ENCODE measurements around the gene VSIG4. TPM values are rescaled to one million over a fixed set of nuclear protein-coding genes. Genes with fewer than 3 reads are reported as not detected.

Gene VSIG4
- total and polyA plus RNA-seq, 3 experiments from 2014 or later: 0.64 to 2.5 (median 0.68) TPM

DNA sequence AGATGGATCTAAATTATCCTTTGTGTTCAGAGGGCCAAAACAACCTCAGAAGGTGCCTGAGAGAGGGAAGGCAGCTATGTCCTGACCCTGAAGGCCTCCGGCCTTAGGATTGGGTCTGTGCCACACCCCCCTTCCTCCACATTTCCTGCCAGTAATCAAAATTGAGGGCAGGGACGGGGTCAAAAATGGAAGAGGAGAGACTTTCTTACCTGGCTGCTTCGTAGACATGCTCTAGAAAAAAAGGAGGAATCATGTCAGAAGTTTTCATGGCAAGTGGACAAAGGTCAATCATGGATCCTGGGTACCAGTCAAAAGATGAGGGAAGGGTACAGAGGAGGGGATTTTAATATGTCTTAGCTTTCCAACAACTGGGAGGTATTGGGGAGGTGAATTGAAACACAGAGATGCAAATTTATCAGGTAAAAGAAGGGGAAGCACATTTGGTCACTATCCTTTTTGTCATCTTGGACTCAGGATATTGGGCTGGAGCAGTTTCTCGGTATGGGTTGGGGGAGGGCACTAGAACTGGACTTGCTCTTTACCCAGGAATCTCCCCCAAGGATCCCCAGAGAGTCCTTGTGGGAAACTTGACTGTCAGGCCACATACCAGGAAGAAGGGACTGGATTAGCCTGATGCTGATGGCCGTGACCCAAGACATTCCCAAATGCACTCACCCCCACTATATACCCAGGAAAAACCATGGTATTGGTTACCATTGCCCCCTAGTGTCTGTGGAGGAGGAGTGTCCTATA is 17.1 kb downstream of the VSIG4 start:
- peaks cover 40% of the 10 kb centered on the region for H3K4me1 ChIP-seq (ENCODE audit: insufficient read depth, low read length)

DNA sequence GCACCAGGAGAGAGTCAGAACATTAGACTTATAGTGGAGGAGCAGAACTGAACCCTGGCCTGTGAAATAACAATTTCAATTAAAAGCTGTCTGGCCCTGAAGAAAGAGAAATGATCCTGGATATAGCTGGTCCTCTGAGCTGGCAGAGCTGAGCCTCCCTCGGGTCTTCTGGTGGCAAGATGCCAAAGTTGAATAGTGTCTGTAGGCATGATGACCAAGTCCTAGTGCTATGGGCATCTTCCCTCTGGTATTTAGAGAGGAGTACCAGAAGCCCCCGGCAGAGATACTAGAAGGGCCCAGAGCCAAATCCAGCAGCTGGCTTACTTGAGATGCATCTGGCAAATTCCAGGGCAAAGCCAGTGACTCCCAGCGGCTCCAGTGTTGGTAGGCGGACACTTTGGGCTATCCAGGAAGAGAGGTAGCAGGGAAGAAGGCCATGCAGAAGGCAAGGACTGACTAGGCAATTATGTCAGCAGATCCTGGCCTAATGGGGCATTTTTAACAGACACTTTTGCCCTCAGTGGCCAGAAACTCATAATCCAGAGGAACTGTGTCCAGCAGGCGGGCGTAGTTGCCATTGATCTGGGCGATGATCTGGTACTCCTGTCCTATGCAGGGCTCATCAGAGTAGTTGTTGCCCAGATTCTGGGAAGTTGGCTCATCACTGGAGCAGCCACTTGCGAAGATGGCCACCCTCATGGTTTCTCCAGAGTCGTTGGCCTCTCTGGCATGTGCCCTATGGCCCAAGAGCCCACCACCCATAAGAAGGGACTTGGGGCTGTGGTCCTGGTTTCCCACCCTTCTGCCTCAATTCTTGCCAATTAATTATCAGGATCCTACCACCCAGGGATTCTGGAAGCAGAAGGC is 17.9 kb downstream of the VSIG4 start:
- CTCF ChIA-PET: no interaction called here
- H3K27ac ChIP-seq (ENCODE audit: low read depth, low read length): no peak overlapping the region

More for the DNA sequence above, 17.1 kb downstream of the VSIG4 start:
- Histone ChIP-seq H3K27me3 (ENCODE audit: insufficient read depth, low read length, poor library complexity, severe bottlenecking) (no peaks in the 10 kb centered on the region), H3K27ac (ENCODE audit: low read depth, low read length) (no peak overlapping the region), H3K36me3 (ENCODE audit: insufficient read depth, low read length) (no peaks in the 10 kb centered on the region), H3K9me3 (ENCODE audit: low read length) (no peaks in the 10 kb centered on the region), H3K4me3 (ENCODE audit: low read length) (no peak overlapping the region)
- Mint-ChIP-seq H3K4me1 (peaks cover 23 to 40% (median 34%) of the 10 kb centered on the region in 3 donors), H3K27ac (no peak overlapping the region), H3K27me3 (peaks cover 0 to 1% of the 10 kb centered on the region in 2 donors), H3K9me3 (no peaks in the 10 kb centered on the region), H3K36me3 (peaks cover 0 to 2% (median 0%) of the 10 kb centered on the region in 3 donors), H3K4me3 (peak overlapping the region in 1 of 7 donors; percentile 3)
- DNase-seq: no peak
- POLR2A ChIA-PET: no interaction called here
- CTCF ChIA-PET: no interaction called here

DNA sequence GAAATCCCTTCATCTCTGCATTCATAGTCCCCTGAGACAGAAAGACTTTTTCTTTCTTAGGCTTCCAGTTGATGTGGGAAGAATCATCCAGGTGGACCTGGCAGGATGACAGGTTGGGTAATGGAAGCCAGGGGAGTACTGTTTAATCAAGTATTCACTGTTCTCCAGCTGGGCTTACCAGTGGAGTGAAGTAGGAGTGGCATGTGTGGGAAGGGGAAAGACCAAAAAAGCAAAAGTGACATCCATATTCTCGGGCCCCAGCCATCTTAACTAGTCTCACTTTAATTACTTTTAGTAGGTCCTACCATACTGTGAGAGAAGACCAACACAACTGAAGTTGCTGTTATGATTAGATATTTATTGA is 18.5 kb downstream of the VSIG4 start:
- ChIA-PET POLR2A (no interaction called here), CTCF (no interaction called here)
- Mint-ChIP-seq H3K27ac (no peak overlapping the region), H3K4me1 (peaks cover 34 to 54% (median 47%) of the 10 kb centered on the region in 3 donors), H3K36me3 (peaks cover 0 to 2% (median 0%) of the 10 kb centered on the region in 3 donors), H3K4me3 (no peak overlapping the region), H3K9me3 (no peaks in the 10 kb centered on the region), H3K27me3 (peaks cover 0 to 3% of the 10 kb centered on the region in 2 donors)
- Histone ChIP-seq H3K4me1 (ENCODE audit: insufficient read depth, low read length) (peaks cover 54% of the 10 kb centered on the region), H3K27ac (ENCODE audit: low read depth, low read length) (no peak overlapping the region), H3K4me3 (ENCODE audit: low read length) (no peak overlapping the region), H3K36me3 (ENCODE audit: insufficient read depth, low read length) (no peaks in the 10 kb centered on the region), H3K27me3 (ENCODE audit: insufficient read depth, low read length, poor library complexity, severe bottlenecking) (no peaks in the 10 kb centered on the region), H3K9me3 (ENCODE audit: low read length) (no peaks in the 10 kb centered on the region)
- no peak for DNase-seq

More for the DNA sequence above, 17.9 kb downstream of the VSIG4 start:
- no peaks in the 10 kb centered on the region for H3K9me3 ChIP-seq (ENCODE audit: low read length)
- no peak overlapping the region for H3K27ac Mint-ChIP-seq
- H3K4me1 ChIP-seq (ENCODE audit: insufficient read depth, low read length): peaks cover 49% of the 10 kb centered on the region
- H3K9me3 Mint-ChIP-seq: no peaks in the 10 kb centered on the region
- POLR2A ChIA-PET: no interaction called here
- H3K27me3 ChIP-seq (ENCODE audit: insufficient read depth, low read length, poor library complexity, severe bottlenecking): no peaks in the 10 kb centered on the region
- no peak overlapping the region for H3K4me3 ChIP-seq (ENCODE audit: low read length)
- no peak for DNase-seq
- H3K36me3 Mint-ChIP-seq: peaks cover 0 to 2% (median 0%) of the 10 kb centered on the region in 3 donors
- H3K27me3 Mint-ChIP-seq: peaks cover 0 to 3% of the 10 kb centered on the region in 2 donors
- H3K36me3 ChIP-seq (ENCODE audit: insufficient read depth, low read length): no peaks in the 10 kb centered on the region
- no peak overlapping the region for H3K4me3 Mint-ChIP-seq
- H3K4me1 Mint-ChIP-seq: peaks cover 28 to 48% (median 41%) of the 10 kb centered on the region in 3 donors

DNA sequence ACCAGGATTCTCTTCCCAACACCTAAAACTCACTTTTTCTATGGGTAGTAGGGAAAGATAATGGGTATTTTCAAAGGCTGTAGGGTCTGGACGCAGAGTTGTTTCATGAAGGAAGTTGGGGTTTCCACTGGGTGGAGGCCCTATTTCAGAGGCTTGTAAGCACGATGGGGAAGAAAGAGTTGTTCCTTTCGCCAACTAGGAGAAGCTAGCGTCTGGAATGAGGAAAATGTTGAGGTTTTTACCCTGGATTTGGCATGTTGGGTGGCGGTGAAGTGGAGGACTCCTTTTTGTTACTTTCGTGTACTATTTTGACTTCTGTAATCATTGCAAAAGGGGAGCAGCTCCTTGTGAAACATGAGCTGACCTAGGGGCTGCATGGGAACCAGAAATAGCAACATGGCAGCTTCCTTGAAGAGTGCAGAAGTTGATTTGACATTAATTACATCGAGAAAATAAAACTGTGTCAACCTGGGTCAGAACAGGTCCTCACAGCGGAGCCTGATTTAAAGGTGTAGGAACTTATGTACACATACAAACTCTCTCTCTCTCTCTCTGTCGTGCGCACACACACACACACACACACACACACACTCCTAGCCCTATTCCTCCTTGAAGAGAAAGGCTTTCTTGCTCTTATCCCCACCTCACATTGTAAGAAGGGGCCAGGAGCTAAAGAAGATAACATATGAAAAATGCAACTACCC is 19.1 kb downstream of the VSIG4 start:
- Mint-ChIP-seq H3K27me3 (peaks cover 0 to 3% of the 10 kb centered on the region in 2 donors), H3K4me1 (peaks cover 39 to 60% (median 53%) of the 10 kb centered on the region in 3 donors), H3K4me3 (peak overlapping the region in 2 of 7 donors; percentile 6 to 30), H3K9me3 (no peaks in the 10 kb centered on the region), H3K36me3 (peaks cover 0 to 2% (median 0%) of the 10 kb centered on the region in 3 donors), H3K27ac (peak overlapping the region in 7 of 8 donors; percentile 19 to 89 (median 66))
- ChIA-PET CTCF (no interaction called here), POLR2A (interaction anchor here (0.8 kb wide), 1 partner anchor 9 kb away, joined by 4 read pairs; no protein-coding TSS in a partner anchor)
- H3K27me3 ChIP-seq (ENCODE audit: insufficient read depth, low read length, poor library complexity, severe bottlenecking): no peaks in the 10 kb centered on the region
- H3K9me3 ChIP-seq (ENCODE audit: low read length): no peaks in the 10 kb centered on the region
- H3K36me3 ChIP-seq (ENCODE audit: insufficient read depth, low read length): no peaks in the 10 kb centered on the region
- H3K4me1 ChIP-seq (ENCODE audit: insufficient read depth, low read length): peaks cover 60% of the 10 kb centered on the region
- peak overlapping the region; percentile 59 for H3K27ac ChIP-seq (ENCODE audit: low read depth, low read length)
- no peak for DNase-seq
- H3K4me3 ChIP-seq (ENCODE audit: low read length): no peak overlapping the region

DNA sequence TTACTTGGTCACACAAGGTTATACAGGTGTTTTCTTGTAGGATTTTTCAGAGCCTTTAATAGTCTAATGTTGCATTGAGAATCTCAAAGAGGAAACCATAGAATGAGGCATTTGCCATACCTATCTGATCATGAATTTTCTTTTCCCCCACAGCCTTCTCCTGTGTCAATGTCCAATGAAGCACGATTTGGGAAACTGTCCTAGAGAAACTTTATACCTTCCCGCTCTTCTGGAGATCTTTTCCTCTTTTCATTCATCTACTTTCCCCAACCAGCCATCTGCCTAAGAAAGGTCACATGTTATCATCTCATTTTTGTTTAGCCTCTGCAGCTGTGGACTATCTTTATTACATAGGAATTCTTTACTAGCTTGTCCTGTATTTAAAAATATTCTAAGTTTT is 19.9 kb downstream of the VSIG4 start:
- POLR2A ChIA-PET: interaction anchor here (0.8 kb wide), 1 partner anchor 8 kb away, joined by 4 read pairs; no protein-coding TSS in a partner anchor

DNA sequence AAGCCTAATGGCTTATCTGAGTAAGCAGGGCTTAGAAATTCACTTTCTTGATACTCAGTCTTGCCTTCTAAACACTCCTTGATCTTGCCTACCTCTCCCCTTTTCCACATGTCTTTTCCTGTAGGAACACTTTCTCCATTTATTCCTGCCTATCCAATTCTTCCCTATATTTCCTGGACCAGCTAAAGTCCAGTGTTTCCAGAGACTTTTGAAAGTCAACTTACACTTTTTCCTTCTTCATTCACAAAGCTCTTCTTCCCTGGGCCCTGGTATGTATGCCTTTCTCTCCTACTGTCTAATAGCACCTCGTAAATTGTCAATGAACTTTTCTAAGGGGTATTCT is 20.6 kb downstream of the VSIG4 start:
- no peak overlapping the region for H3K27ac Mint-ChIP-seq
- CTCF ChIA-PET: no interaction called here

More for the DNA sequence above, 19.9 kb downstream of the VSIG4 start:
- peaks cover 0 to 2% (median 0%) of the 10 kb centered on the region in 3 donors for H3K36me3 Mint-ChIP-seq
- no peaks in the 10 kb centered on the region for H3K9me3 ChIP-seq (ENCODE audit: low read length)
- H3K4me1 Mint-ChIP-seq: peaks cover 46 to 68% (median 61%) of the 10 kb centered on the region in 3 donors
- H3K4me1 ChIP-seq (ENCODE audit: insufficient read depth, low read length): peaks cover 68% of the 10 kb centered on the region
- CTCF ChIA-PET: no interaction called here
- H3K27me3 ChIP-seq (ENCODE audit: insufficient read depth, low read length, poor library complexity, severe bottlenecking): no peaks in the 10 kb centered on the region
- no peaks in the 10 kb centered on the region for H3K36me3 ChIP-seq (ENCODE audit: insufficient read depth, low read length)
- peak overlapping the region; percentile 59 for H3K27ac ChIP-seq (ENCODE audit: low read depth, low read length)
- no peak for DNase-seq
- H3K27me3 Mint-ChIP-seq: peaks cover 0 to 3% of the 10 kb centered on the region in 2 donors
- no peak overlapping the region for H3K4me3 ChIP-seq (ENCODE audit: low read length)
- no peaks in the 10 kb centered on the region for H3K9me3 Mint-ChIP-seq
- H3K27ac Mint-ChIP-seq: peak overlapping the region in 1 of 8 donors; percentile 27
- no peak overlapping the region for H3K4me3 Mint-ChIP-seq

DNA sequence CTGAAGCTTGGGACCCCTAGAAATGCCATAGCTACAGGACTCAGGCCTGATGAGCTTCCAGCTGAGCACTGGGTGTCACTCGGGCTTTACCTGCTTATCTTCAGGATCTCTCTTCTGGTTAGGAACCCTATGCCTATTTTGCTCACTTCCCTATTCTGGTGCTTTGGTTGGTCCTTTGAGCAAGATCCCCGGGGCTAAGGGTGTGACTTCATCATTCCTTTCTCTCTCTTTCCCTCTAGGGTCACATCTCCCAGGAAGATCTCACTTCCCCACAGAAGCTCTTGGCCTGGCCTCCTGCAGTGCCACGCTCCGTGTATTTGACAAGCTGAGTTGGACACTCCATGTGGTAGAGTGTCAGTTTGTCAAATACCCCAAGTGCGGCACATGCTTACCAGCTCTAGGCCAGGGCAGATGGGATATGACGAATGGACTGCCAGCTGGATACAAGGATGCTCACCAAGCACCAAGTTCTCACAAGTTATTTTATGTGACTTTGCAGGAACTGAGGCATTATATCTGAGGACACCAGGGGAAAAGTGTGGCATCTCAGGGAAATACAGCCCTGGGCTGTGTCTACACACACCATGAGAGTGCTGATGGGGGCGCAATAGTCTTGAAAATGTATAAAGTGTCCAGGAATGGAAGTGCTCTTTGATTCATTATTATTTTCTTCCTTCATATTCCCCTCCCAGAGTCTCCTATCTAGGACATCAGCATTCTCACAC is 21.1 kb downstream of the VSIG4 start:
- Mint-ChIP-seq H3K4me1 (peaks cover 54 to 81% (median 73%) of the 10 kb centered on the region in 3 donors), H3K27me3 (peaks cover 0 to 3% of the 10 kb centered on the region in 2 donors), H3K4me3 (peak overlapping the region in 1 of 7 donors; percentile 42), H3K9me3 (no peaks in the 10 kb centered on the region), H3K27ac (peak overlapping the region in 2 of 8 donors; percentile 34 to 78), H3K36me3 (peaks cover 0 to 2% (median 0%) of the 10 kb centered on the region in 3 donors)
- DNase-seq: no peak
- POLR2A ChIA-PET: no interaction called here
- Histone ChIP-seq H3K4me3 (ENCODE audit: low read length) (no peak overlapping the region), H3K27me3 (ENCODE audit: insufficient read depth, low read length, poor library complexity, severe bottlenecking) (no peaks in the 10 kb centered on the region), H3K27ac (ENCODE audit: low read depth, low read length) (peak overlapping the region; percentile 70), H3K36me3 (ENCODE audit: insufficient read depth, low read length) (no peaks in the 10 kb centered on the region), H3K9me3 (ENCODE audit: low read length) (no peaks in the 10 kb centered on the region), H3K4me1 (ENCODE audit: insufficient read depth, low read length) (peaks cover 80% of the 10 kb centered on the region)
- CTCF ChIA-PET: interaction anchor here (1.3 kb wide), 1 partner anchor 8 kb away, joined by 3 read pairs; no protein-coding TSS in a partner anchor

More for the DNA sequence above, 20.6 kb downstream of the VSIG4 start:
- DNase-seq: no peak
- POLR2A ChIA-PET: no interaction called here
- Mint-ChIP-seq H3K36me3 (peaks cover 0 to 2% (median 0%) of the 10 kb centered on the region in 3 donors), H3K9me3 (no peaks in the 10 kb centered on the region), H3K4me1 (peaks cover 52 to 75% (median 68%) of the 10 kb centered on the region in 3 donors), H3K4me3 (peak overlapping the region in 2 of 7 donors; percentile 27 to 37), H3K27me3 (peaks cover 0 to 3% of the 10 kb centered on the region in 2 donors)
- Histone ChIP-seq H3K9me3 (ENCODE audit: low read length) (no peaks in the 10 kb centered on the region), H3K27me3 (ENCODE audit: insufficient read depth, low read length, poor library complexity, severe bottlenecking) (no peaks in the 10 kb centered on the region), H3K4me3 (ENCODE audit: low read length) (no peak overlapping the region), H3K4me1 (ENCODE audit: insufficient read depth, low read length) (peaks cover 75% of the 10 kb centered on the region), H3K27ac (ENCODE audit: low read depth, low read length) (peak overlapping the region; percentile 59), H3K36me3 (ENCODE audit: insufficient read depth, low read length) (no peaks in the 10 kb centered on the region)

All from CD8-positive, alpha-beta memory T cell (primary cell).